GM18519 (cell line): ENCODE results near the gene SESTD1.
"Not testable (repeated sequence)": the region's sequence is repeated elsewhere in the genome, so short reads cannot be mapped to it uniquely, and the experiment has no call there.

Experiments
- ATAC-seq: cut with Tn5 transposase; IDR thresholded peaks from one replicate; pipeline ENCODE4 v1.9.1; 2021; ENCODE audit warnings: mild to moderate bottlenecking, moderate library complexity; ENCODE audit not compliant: unreplicated experiment, low FRiP score

The SESTD1 gene

GRCh38 chr2:179129574-179130238 lies 134.9 kb downstream of the SESTD1 start:
- no peak for ATAC-seq

- ATAC-seq, result no peak
Observed at GRCh38 chr2:179125404-179125803, 139.2 kb downstream of the SESTD1 start.

GRCh38 chr2:179124282-179124681 lies 140.3 kb downstream of the SESTD1 start:
- ATAC-seq, result no peak

GRCh38 chr2:179123272-179123662 lies 141.4 kb downstream of the SESTD1 start:
- ATAC-seq, result no peak

GRCh38 chr2:179107737-179108136 lies 156.9 kb downstream of the SESTD1 start:
- ATAC-seq, result peak; percentile 50

GRCh38 chr2:179106676-179107428 lies 157.8 kb downstream of the SESTD1 start:
- ATAC-seq, result peak; percentile 54

GRCh38 chr2:179106342-179106675 lies 158.3 kb downstream of the SESTD1 start:
- ATAC-seq, result no peak

- ATAC-seq, result no peak
Observed at GRCh38 chr2:179104736-179105135, 159.9 kb downstream of the SESTD1 start.

- peak; percentile 53 for ATAC-seq
Observed at GRCh38 chr2:179098080-179098689, 166.4 kb downstream of the SESTD1 start.

GRCh38 chr2:179097131-179097530 lies 167.5 kb downstream of the SESTD1 start:
- ATAC-seq, result no peak

- ATAC-seq, result peak; percentile 97
Observed at GRCh38 chr2:179096090-179096489, 168.5 kb downstream of the SESTD1 start.

- ATAC-seq, result not testable (repeated sequence)
Observed at GRCh38 chr2:179092912-179093311, 171.7 kb downstream of the SESTD1 start.

GRCh38 chr2:179082697-179083096 lies 181.9 kb downstream of the SESTD1 start:
- ATAC-seq, result no peak

- ATAC-seq, result no peak
Observed at GRCh38 chr2:179081954-179082353, 182.7 kb downstream of the SESTD1 start.

- no peak for ATAC-seq
Observed at GRCh38 chr2:179072527-179072926, 192.1 kb downstream of the SESTD1 start.

GRCh38 chr2:179071810-179072355 lies 192.7 kb downstream of the SESTD1 start:
- no peak for ATAC-seq

- no peak for ATAC-seq
Observed at GRCh38 chr2:179070895-179071294, 193.7 kb downstream of the SESTD1 start.

- ATAC-seq, result no peak
Observed at GRCh38 chr2:179069685-179070084, 194.9 kb downstream of the SESTD1 start.

GRCh38 chr2:179068991-179069643 lies 195.5 kb downstream of the SESTD1 start:
- ATAC-seq, result no peak

- ATAC-seq, result peak; percentile 84
Observed at GRCh38 chr2:179059026-179059700, 205.5 kb downstream of the SESTD1 start.
